ENCODE results near the gene MYLK.

DNA sequence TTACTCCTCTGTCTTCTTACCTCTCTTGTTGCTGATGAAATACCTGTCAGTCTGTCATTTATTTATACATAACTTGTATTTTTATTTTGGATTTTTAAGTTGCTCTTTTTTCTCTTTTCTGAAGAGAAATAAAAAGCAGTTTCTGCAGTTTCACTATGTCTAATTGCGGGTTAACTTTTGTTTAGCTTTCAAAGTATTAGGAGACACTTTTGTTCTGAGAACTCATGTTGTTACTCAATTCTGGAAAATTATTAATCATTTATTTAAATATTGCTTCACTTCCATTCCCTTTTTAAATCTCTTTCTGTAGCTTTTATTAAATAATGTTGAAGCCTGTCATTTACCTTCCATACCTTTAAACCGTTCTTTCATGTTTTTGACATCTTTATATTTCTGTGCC lies 29.2 kb downstream of the MYLK start:
- TF ChIP-seq, protein P1, sequence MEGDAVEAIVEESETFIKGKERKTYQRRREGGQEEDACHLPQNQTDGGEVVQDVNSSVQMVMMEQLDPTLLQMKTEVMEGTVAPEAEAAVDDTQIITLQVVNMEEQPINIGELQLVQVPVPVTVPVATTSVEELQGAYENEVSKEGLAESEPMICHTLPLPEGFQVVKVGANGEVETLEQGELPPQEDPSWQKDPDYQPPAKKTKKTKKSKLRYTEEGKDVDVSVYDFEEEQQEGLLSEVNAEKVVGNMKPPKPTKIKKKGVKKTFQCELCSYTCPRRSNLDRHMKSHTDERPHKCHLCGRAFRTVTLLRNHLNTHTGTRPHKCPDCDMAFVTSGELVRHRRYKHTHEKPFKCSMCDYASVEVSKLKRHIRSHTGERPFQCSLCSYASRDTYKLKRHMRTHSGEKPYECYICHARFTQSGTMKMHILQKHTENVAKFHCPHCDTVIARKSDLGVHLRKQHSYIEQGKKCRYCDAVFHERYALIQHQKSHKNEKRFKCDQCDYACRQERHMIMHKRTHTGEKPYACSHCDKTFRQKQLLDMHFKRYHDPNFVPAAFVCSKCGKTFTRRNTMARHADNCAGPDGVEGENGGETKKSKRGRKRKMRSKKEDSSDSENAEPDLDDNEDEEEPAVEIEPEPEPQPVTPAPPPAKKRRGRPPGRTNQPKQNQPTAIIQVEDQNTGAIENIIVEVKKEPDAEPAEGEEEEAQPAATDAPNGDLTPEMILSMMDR (conservative IDR thresholded peaks at IDR 0.05; ENCODE audit: low read depth, low read length): no peak
- TF ChIP-seq POLR2A (IDR thresholded peaks at IDR 0.05; ENCODE audit: low read depth, low read length) (no peak), FOS (IDR thresholded peaks at IDR 0.05; ENCODE audit: low read depth, low read length) (no peak), BHLHE40 (IDR thresholded peaks at IDR 0.05; ENCODE audit: low read depth, low read length) (no peak), RCOR1 (IDR thresholded peaks at IDR 0.05; ENCODE audit: insufficient replicate concordance, low read length) (no peak), RAD21 (IDR thresholded peaks at IDR 0.05; ENCODE audit: low read length) (no peak), MXI1 (IDR thresholded peaks at IDR 0.05; ENCODE audit: borderline replicate concordance, low read depth, low read length) (no peak), CHD1 (IDR thresholded peaks at IDR 0.05; ENCODE audit: low read depth, low read length) (no peak), CEBPB (IDR thresholded peaks at IDR 0.05; ENCODE audit: low read depth, low read length) (no peak), SMC3 (IDR thresholded peaks at IDR 0.05; ENCODE audit: low read depth, low read length) (no peak), RFX5 (IDR thresholded peaks at IDR 0.05; ENCODE audit: low read depth, low read length) (no peak), NFE2L2 (IDR thresholded peaks at IDR 0.05; ENCODE audit: low read depth, low read length) (no peak)
- TF ChIP-seq, protein P2, sequence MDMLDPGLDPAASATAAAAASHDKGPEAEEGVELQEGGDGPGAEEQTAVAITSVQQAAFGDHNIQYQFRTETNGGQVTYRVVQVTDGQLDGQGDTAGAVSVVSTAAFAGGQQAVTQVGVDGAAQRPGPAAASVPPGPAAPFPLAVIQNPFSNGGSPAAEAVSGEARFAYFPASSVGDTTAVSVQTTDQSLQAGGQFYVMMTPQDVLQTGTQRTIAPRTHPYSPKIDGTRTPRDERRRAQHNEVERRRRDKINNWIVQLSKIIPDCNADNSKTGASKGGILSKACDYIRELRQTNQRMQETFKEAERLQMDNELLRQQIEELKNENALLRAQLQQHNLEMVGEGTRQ (IDR thresholded peaks at IDR 0.05; ENCODE audit: low read depth, low read length): no peak

Data from IMR-90 (cell line).